ENCODE results near the gene UBE2F.

DNA sequence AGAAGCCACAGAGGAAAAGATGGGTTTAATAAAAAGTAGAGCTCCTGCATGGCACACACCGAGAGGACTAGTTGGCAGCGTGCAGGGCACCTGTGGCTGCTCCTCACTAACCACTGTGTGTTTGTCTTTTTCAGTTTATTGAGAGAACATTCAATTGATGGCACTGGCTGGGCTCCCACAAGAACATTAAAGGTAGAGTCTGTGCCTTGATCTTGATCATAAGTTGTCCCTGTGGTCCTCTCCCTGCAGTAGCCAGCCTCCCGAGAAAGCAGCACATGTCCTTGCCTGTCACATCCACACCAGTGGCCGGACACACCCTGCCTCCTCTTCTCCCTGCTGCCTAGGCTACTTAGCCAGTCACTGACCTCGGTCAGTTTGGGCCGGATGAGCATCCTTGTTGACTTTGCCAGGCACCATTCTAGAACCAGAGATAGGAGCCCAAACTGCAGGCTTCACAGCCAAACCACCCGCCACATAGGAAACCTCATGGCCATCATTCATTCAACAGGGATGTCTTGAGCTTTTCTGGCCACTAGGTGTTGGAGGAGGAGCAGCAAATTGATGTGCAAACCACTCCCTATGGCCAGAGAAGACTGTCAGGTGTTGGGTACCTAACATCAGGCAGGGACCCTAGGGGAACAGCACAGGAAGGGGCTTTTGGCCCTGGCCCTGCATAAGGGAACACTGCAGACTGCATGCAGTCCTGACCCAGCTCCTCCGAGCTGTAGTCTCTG lies 63.8 kb downstream of the UBE2F start:
- TF ChIP-seq CTCF (conservative IDR thresholded peaks at IDR 0.05; ENCODE audit: low read length) (peak; percentile 40), EZH2phosphoT487 (IDR thresholded peaks at IDR 0.05; ENCODE audit: borderline replicate concordance, low read depth, low read length) (no peak)
